Measurements from ENCODE around the gene PTH2R.

The PTH2R gene

GRCh38 chr2:208542465-208543041 is 136.0 kb downstream of the PTH2R start:
- no peak for DNase-seq (ENCODE audit: low read depth, low spot score)

Measured in activated CD4-positive, CD25-positive, alpha-beta regulatory T cell treated with anti-CD3 and anti-CD28 coated beads, Interleukin-2, amount 50 U/mL, for 16 hours (primary cell).